ENCODE results near the gene PFDN6.

The PFDN6 gene

DNA sequence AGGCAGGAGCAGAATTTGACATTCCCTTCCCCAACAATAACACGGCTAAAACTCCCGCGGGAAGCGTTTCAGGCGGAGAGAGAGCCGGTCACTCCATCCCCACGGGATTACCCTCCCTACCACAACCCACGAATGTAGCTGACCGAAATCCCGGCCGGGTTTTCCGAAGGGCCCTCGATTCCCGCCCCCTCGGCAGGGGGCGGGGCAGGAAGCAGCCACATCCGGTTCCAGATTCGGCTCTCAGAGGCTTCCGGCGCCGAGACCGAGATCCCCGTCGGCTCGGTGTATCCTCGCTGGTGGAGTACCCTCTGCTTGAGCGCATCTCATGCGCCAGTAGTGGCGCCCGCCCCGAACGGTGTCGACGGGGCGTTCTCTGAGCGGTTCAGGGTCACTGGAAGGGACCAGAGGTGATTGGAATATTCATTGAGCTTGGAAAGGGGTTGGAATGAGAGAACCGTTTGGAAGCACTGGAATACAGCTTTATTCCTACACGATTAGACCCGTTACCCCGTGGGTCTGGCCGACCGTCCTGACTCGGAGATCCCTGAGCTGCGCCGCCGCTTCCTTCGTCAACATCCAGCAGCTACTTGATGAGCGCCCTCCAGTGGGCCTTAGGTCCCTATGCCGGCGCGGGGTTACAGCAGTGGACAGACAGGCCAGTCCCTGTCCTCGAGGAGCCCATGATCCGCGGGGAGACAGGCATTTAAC lies 10.0 kb downstream of the PFDN6 start:
- H3K9me3 ChIP-seq, result no peaks in the 10 kb centered on the region
- peak; percentile 89 to 96 for DNase-seq
- peak overlapping the region; percentile 76 to 79 for H3K4me3 ChIP-seq
- intact Hi-C loops (cut with DNase I; ENCODE audit: low total_unique reads), result loop anchor here (10.0 kb wide), 1 partner anchor 115 kb away; the partner anchor contains the start of genes CUTA and PHF1
- no peaks in the 10 kb centered on the region for H3K27me3 ChIP-seq
- TF ChIP-seq, protein P1, sequence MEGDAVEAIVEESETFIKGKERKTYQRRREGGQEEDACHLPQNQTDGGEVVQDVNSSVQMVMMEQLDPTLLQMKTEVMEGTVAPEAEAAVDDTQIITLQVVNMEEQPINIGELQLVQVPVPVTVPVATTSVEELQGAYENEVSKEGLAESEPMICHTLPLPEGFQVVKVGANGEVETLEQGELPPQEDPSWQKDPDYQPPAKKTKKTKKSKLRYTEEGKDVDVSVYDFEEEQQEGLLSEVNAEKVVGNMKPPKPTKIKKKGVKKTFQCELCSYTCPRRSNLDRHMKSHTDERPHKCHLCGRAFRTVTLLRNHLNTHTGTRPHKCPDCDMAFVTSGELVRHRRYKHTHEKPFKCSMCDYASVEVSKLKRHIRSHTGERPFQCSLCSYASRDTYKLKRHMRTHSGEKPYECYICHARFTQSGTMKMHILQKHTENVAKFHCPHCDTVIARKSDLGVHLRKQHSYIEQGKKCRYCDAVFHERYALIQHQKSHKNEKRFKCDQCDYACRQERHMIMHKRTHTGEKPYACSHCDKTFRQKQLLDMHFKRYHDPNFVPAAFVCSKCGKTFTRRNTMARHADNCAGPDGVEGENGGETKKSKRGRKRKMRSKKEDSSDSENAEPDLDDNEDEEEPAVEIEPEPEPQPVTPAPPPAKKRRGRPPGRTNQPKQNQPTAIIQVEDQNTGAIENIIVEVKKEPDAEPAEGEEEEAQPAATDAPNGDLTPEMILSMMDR (IDR thresholded peaks at IDR 0.05), result peak; percentile 65 to 68
- peaks cover 11 to 50% (median 33%) of the 10 kb centered on the region in 3 donors for H3K36me3 ChIP-seq
- H3K27ac ChIP-seq, result peak overlapping the region; percentile 94 to 97
- H3K4me1 ChIP-seq, result peaks cover 0 to 42% (median 24%) of the 10 kb centered on the region in 4 donors

GRCh38 chr6:33301877-33302276 lies 12.5 kb downstream of the PFDN6 start:
- Histone ChIP-seq H3K4me3 (no peak overlapping the region), H3K27ac (no peak overlapping the region), H3K4me1 (peaks cover 0 to 36% (median 23%) of the 10 kb centered on the region in 4 donors), H3K27me3 (no peaks in the 10 kb centered on the region), H3K36me3 (peaks cover 13 to 44% (median 16%) of the 10 kb centered on the region in 3 donors), H3K9me3 (no peaks in the 10 kb centered on the region)
- intact Hi-C loops (cut with DNase I; ENCODE audit: low total_unique reads), result no loop called here
- TF ChIP-seq, protein P1 (IDR thresholded peaks at IDR 0.05), result no peak
- DNase-seq, result no peak

DNA sequence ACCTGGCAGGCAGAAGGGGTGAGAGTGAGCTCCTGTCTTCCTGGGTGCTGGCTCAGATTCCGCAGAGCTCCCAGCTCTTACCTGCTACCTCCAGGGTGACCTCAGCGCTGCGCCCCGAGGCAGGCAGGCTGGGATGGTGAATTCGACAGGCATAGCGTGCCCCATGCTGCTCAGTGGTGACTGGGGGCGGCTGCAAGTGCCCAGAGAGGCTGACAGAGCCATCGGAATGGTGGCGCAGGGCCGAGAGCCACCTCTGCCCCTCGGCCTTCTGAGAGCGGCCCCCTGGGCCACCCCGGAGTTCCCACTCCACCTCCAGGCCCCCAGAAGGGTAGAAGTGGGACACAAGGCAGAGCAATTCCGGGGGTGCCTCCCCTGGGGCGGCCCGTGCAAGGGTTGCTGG lies 14.8 kb downstream of the PFDN6 start:
- Histone ChIP-seq H3K36me3 (peaks cover 13 to 43% (median 16%) of the 10 kb centered on the region in 3 donors), H3K9me3 (no peaks in the 10 kb centered on the region), H3K27ac (no peak overlapping the region), H3K4me3 (no peak overlapping the region), H3K27me3 (no peaks in the 10 kb centered on the region), H3K4me1 (peaks cover 0 to 25% (median 12%) of the 10 kb centered on the region in 4 donors)
- intact Hi-C loops (cut with DNase I; ENCODE audit: low total_unique reads), result no loop called here
- DNase-seq, result no peak
- TF ChIP-seq, protein P1 (IDR thresholded peaks at IDR 0.05), result no peak

- H3K36me3 ChIP-seq, result peaks cover 13 to 47% (median 16%) of the 10 kb centered on the region in 3 donors
- no peak for DNase-seq
- TF ChIP-seq, protein P1 (IDR thresholded peaks at IDR 0.05), result no peak
- intact Hi-C loops (cut with DNase I; ENCODE audit: low total_unique reads), result no loop called here
- H3K4me3 ChIP-seq, result no peak overlapping the region
- H3K27me3 ChIP-seq, result no peaks in the 10 kb centered on the region
- no peaks in the 10 kb centered on the region for H3K9me3 ChIP-seq
- no peak overlapping the region for H3K27ac ChIP-seq
- H3K4me1 ChIP-seq, result peaks cover 0 to 21% (median 10%) of the 10 kb centered on the region in 4 donors
These were observed 15.7 kb downstream of the PFDN6 start for GRCh38 chr6:33305052-33305451.

DNA sequence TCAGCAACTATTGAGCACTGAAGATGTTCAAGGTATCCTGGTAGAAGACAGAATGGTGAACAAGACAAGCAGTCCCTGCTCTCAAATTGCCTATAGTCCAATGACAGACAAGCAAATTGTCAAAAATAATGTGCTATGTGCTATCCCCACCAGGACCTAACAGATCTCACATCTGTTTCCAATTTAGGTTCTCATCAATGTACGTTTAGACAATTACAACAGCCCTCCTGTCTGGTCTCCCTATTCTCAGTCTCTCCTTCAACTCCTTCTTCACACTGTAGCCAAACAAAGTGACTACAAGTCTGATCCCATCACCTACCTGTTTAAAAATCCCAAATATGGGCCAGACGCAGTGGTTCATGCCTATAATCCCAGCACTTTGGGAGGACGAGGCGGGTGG lies 17.0 kb downstream of the PFDN6 start:
- intact Hi-C loops (cut with DNase I; ENCODE audit: low total_unique reads), result no loop called here
- no peak for DNase-seq
- Histone ChIP-seq H3K9me3 (no peaks in the 10 kb centered on the region), H3K4me1 (peaks cover 0 to 9% (median 6%) of the 10 kb centered on the region in 4 donors), H3K4me3 (no peak overlapping the region), H3K36me3 (peaks cover 13 to 54% (median 16%) of the 10 kb centered on the region in 3 donors), H3K27ac (no peak overlapping the region), H3K27me3 (no peaks in the 10 kb centered on the region)
- TF ChIP-seq, protein P1 (IDR thresholded peaks at IDR 0.05), result no peak

All from tibial artery (tissue), 4 donors.